H1 (cell line): ENCODE measurements around the gene LRRIQ4. TPM values are rescaled to one million over a fixed set of nuclear protein-coding genes. Genes with fewer than 3 reads are reported as not detected.

Experiments used
- CTCF ChIA-PET: fragments of 300-600 bp; sonication (Branson Sonifier 250); formaldehyde crosslinking; loops from one replicate; lab custom pipeline; 2021; ENCODE audit not compliant: partially characterized antibody; lab: Charles Lee
- POLR2A ChIA-PET: fragments of 300-600 bp; sonication (Branson Sonifier 250); formaldehyde crosslinking; loops from one replicate; lab custom pipeline; 2021; ENCODE audit warnings: inconsistent platforms; ENCODE audit not compliant: partially characterized antibody; lab: Charles Lee
- DNase-seq, 2 experiments: peaks; one replicate each; pipeline versions ENCODE4 v3.0.0 to v3.0.0-alpha.2; 2010 to 2022; ENCODE audit warnings: low spot score in 2 of 2, low read depth in 1 of 2, mixed read lengths in 1 of 2
- FAIRE-seq: peaks from 2 replicates; lab custom pipeline; 2011; peaks lifted over from hg19 to GRCh38; lab: Jason Lieb, UNC
- H2AFZ ChIP-seq: 2 replicates; pipeline ENCODE4 v1.8.1; 2012; ENCODE audit warnings: low read length, inconsistent platforms
- H2AK5ac ChIP-seq: 2 replicates; pipeline ENCODE4 v1.6.1; 2013; ENCODE audit warnings: low read depth, low read length
- H2BK120ac ChIP-seq: replicated peaks from 2 replicates; pipeline ENCODE3; 2013; ENCODE audit warnings: low read depth, low read length, inconsistent platforms
- H2BK12ac ChIP-seq: 2 replicates; pipeline ENCODE4 v1.6.1; 2013; ENCODE audit warnings: low read depth, low read length
- H2BK15ac ChIP-seq: 2 replicates; pipeline ENCODE4 v1.6.1; 2013; ENCODE audit warnings: low read length
- H2BK20ac ChIP-seq: 2 replicates; pipeline ENCODE4 v1.6.1; 2013; ENCODE audit warnings: low read length
- H2BK5ac ChIP-seq: 2 replicates; pipeline ENCODE4 v1.6.1; 2013; ENCODE audit warnings: low read depth, low read length
- H3K14ac ChIP-seq: 2 replicates; pipeline ENCODE4 v1.6.1; 2013; ENCODE audit warnings: inconsistent platforms; ENCODE audit not compliant: insufficient read length
- H3K18ac ChIP-seq: 2 replicates; pipeline ENCODE4 v1.6.1; 2013; ENCODE audit warnings: low read length; ENCODE audit errors: extremely low read depth
- H3K23ac ChIP-seq: 2 replicates; pipeline ENCODE4 v1.6.1; 2013; ENCODE audit warnings: inconsistent platforms; ENCODE audit not compliant: insufficient read length
- H3K23me2 ChIP-seq: 2 replicates; pipeline ENCODE4 v1.6.1; 2013; ENCODE audit warnings: low read depth, low read length
- H3K27ac ChIP-seq: 2 replicates; pipeline ENCODE4 v1.6.1; 2011; ENCODE audit warnings: low read depth, low read length, inconsistent platforms
- H3K27me3 ChIP-seq, 4 experiments: replicated peaks in 1 of 4; 1 replicate in 1 of 4; 2 replicates in 3 of 4; pipeline versions ENCODE4 v1.6.1 to v1.8.1; 2011 to 2013; ENCODE audit warnings: low read length in 3 of 4, mild to moderate bottlenecking in 3 of 4, inconsistent platforms in 2 of 4, mixed read lengths in 2 of 4, moderate library complexity in 1 of 4; ENCODE audit not compliant: control insufficient read depth in 3 of 4, insufficient read depth in 3 of 4; ENCODE audit errors: extremely low read depth in 1 of 4
- H3K36me3 ChIP-seq, 4 experiments: 2 replicates each; pipeline versions ENCODE4 v1.6.1 to v1.8.1; 2011 to 2013; ENCODE audit warnings: mild to moderate bottlenecking in 4 of 4, low read length in 3 of 4, moderate library complexity in 2 of 4, control low read depth in 1 of 4, inconsistent platforms in 1 of 4; ENCODE audit not compliant: insufficient read depth in 4 of 4, control insufficient read depth in 2 of 4
- H3K4ac ChIP-seq: replicated peaks from 2 replicates; pipeline ENCODE3; 2013; ENCODE audit warnings: low read length, low read depth, mixed read lengths, inconsistent platforms; ENCODE audit not compliant: insufficient read length
- H3K4me1 ChIP-seq, 4 experiments: replicated peaks in 1 of 4; 1 replicate in 1 of 4; 2 replicates in 3 of 4; pipeline versions ENCODE4 v1.6.1 to v1.8.1; 2011 to 2013; ENCODE audit warnings: low read length in 3 of 4, inconsistent platforms in 2 of 4, mixed read lengths in 1 of 4; ENCODE audit not compliant: insufficient read depth in 4 of 4, control insufficient read depth in 3 of 4
- H3K4me2 ChIP-seq, 2 experiments: 2 replicates each; pipeline versions ENCODE4 v1.6.1 to v1.8.1; 2011 to 2013; ENCODE audit warnings: low read depth in 2 of 2, low read length in 2 of 2, control low read depth in 1 of 2, inconsistent platforms in 1 of 2, mild to moderate bottlenecking in 1 of 2; ENCODE audit not compliant: insufficient read depth in 1 of 2
- H3K4me3 ChIP-seq, 4 experiments: fragments of 200-600, 300-600 bp in 1 of 4; sonication (generic), shearing (Covaris generic), sonication (Bioruptor Twin) in 1 of 4; 2 replicates each; pipeline versions ENCODE4 v1.5.1 to v1.8.1; 2011 to 2016; ENCODE audit warnings: low read length in 4 of 4, low read depth in 3 of 4, control low read depth in 2 of 4, inconsistent platforms in 2 of 4, mild to moderate bottlenecking in 2 of 4, mixed read lengths in 1 of 4, moderate library complexity in 1 of 4; ENCODE audit not compliant: insufficient read depth in 2 of 4; ENCODE audit errors: extremely low read depth in 1 of 4
- H3K56ac ChIP-seq: replicated peaks from 2 replicates; pipeline ENCODE3; 2013; ENCODE audit warnings: low read depth, mild to moderate bottlenecking, mixed read lengths, low read length, inconsistent platforms; ENCODE audit not compliant: insufficient read length
- H3K79me1 ChIP-seq: 2 replicates; pipeline ENCODE4 v1.6.1; 2013; ENCODE audit warnings: low read depth, low read length, control low read depth
- H3K79me2 ChIP-seq, 2 experiments: 2 replicates each; pipeline versions ENCODE4 v1.6.1 to v1.8.1; 2012 to 2013; ENCODE audit warnings: low read length in 2 of 2, mild to moderate bottlenecking in 2 of 2, inconsistent platforms in 1 of 2; ENCODE audit not compliant: insufficient read depth in 2 of 2, control insufficient read depth in 1 of 2
- H3K9ac ChIP-seq, 4 experiments: replicated peaks in 1 of 4; 1 replicate in 1 of 4; 2 replicates in 3 of 4; pipeline versions ENCODE4 v1.6.1 to v1.8.1; 2011 to 2013; ENCODE audit warnings: low read depth in 3 of 4, low read length in 3 of 4, control low read depth in 2 of 4, mild to moderate bottlenecking in 2 of 4, moderate library complexity in 2 of 4, inconsistent platforms in 1 of 4; ENCODE audit errors: extremely low read depth in 1 of 4
- H3K9me3 ChIP-seq, 2 experiments: 2 replicates each; pipeline versions ENCODE4 v1.6.1 to v1.8.1; 2012 to 2013; ENCODE audit warnings: mild to moderate bottlenecking in 2 of 2, moderate library complexity in 2 of 2, control low read depth in 1 of 2, inconsistent platforms in 1 of 2, low read depth in 1 of 2, low read length in 1 of 2, mixed read lengths in 1 of 2; ENCODE audit not compliant: insufficient read depth in 2 of 2
- H4K20me1 ChIP-seq, 2 experiments: replicated peaks in 1 of 2; 2 replicates each; pipeline versions ENCODE3 to v1.8.1; 2011 to 2013; ENCODE audit warnings: inconsistent platforms in 2 of 2, low read length in 2 of 2, mild to moderate bottlenecking in 1 of 2; ENCODE audit not compliant: insufficient read depth in 2 of 2, control insufficient read depth in 1 of 2
- H4K5ac ChIP-seq: 2 replicates; pipeline ENCODE4 v1.6.1; 2013; ENCODE audit warnings: low read length, low read depth, mixed read lengths, inconsistent platforms; ENCODE audit not compliant: insufficient read length
- H4K8ac ChIP-seq: 2 replicates; pipeline ENCODE4 v1.8.0; 2013; ENCODE audit warnings: mild to moderate bottlenecking, moderate library complexity, low read length, inconsistent platforms; ENCODE audit not compliant: insufficient read depth; ENCODE audit errors: extremely low read depth
- H4K91ac ChIP-seq: replicated peaks from 2 replicates; pipeline ENCODE3; 2013; ENCODE audit warnings: low read length, mixed read lengths, inconsistent platforms; ENCODE audit not compliant: insufficient read length
- CTCF ChIP-seq, 3 experiments: IDR thresholded peaks; 1 replicate in 2 of 3; 2 replicates in 1 of 3; pipeline versions ENCODE4 v1.5.1 to v1.6.1; 2011; ENCODE audit warnings: low read length in 3 of 3, mild to moderate bottlenecking in 3 of 3, inconsistent platforms in 2 of 3, low read depth in 1 of 3, moderate library complexity in 1 of 3; ENCODE audit not compliant: insufficient read depth in 1 of 3; ENCODE audit errors: control extremely low read depth in 1 of 3
- NANOG ChIP-seq: IDR thresholded peaks from 2 replicates; pipeline ENCODE4 v1.6.1; 2011; ENCODE audit warnings: low read length, low read depth, mild to moderate bottlenecking, inconsistent platforms; ENCODE audit not compliant: insufficient read depth, poor library complexity, severe bottlenecking
- SIN3A ChIP-seq, 2 experiments: IDR thresholded peaks in 1 of 2; conservative IDR thresholded peaks in 1 of 2; 2 replicates each; pipeline ENCODE4 v1.6.1; 2011 to 2012; ENCODE audit warnings: low read length in 2 of 2, improper control_type of control experiment in 1 of 2, low read depth in 1 of 2, mild to moderate bottlenecking in 1 of 2
- WGBS, 2 experiments: shearing (Covaris generic) in 1 of 2; methylation state at CpG; one replicate each; pipeline versions ENCODE4 v1.1.6 to v1.1.7; 2013 to 2015; ENCODE audit warnings: low lambda C conversion rate in 2 of 2, mixed read lengths in 2 of 2, inconsistent platforms in 1 of 2, low coverage in 1 of 2, missing lambda C conversion rate in 1 of 2; ENCODE audit not compliant: insufficient replicate concordance in 2 of 2, insufficient coverage in 1 of 2, insufficient read length in 1 of 2; ENCODE audit errors: extremely low coverage in 1 of 2, missing lambda C conversion rate in 1 of 2; 5-methylcytosine and 5-hydroxymethylcytosine counted together
- polyA plus RNA-seq, 7 experiments: library from polyadenylated mRNA; depleted of rRNA in 3 of 7; stranded (reverse) in 5 of 7; unstranded in 2 of 7; fragments of >200 nt in 5 of 7; fragments of 200-250 nt in 2 of 7; gene quantifications; 1 replicate in 5 of 7; 2 replicates in 1 of 7; 4 replicates in 1 of 7; pipeline versions ENCODE4 v1.2.1 to v1.2.3, GENCODE V29; 2011 to 2013; ENCODE audit warnings: missing spikeins in 2 of 7, mixed read lengths in 2 of 7
- total RNA-seq: library from RNA; stranded (reverse); fragmentation: NEBNext Ultra II Directional; extraction: Animal tissue kit (Norgen Biotek cat#: 25700); gene quantifications from 2 replicates; pipeline ENCODE4 v1.2.1, GENCODE V29; 2021

Gene LRRIQ4
- total and polyA plus RNA-seq, 2 of the 8 experiments (the other 6 are each of a cell fraction or from before 2014, with no cell fraction given), result 0.08 TPM; not detected in 1

GRCh38 chr3:169864270-169864669, 51.6 kb downstream of the LRRIQ4 start:
- no peaks in the 10 kb centered on the region; the same call in 1 of the 2 replicates for H3K23me2 ChIP-seq
- TF ChIP-seq SIN3A (conservative IDR thresholded peaks at IDR 0.05 in 1 of 2, IDR thresholded peaks at IDR 0.05 in 1 of 2; ENCODE audit: low read depth in 1 of 2, low read length in 2 of 2) (no peak), CTCF (IDR thresholded peaks at IDR 0.05; ENCODE audit: control extremely low read depth in 1 of 3, insufficient read depth in 1 of 3, low read depth in 1 of 3, low read length in 3 of 3) (no peak), NANOG (no peak)
- no peaks in the 10 kb centered on the region for H3K79me1 ChIP-seq
- no peaks in the 10 kb centered on the region for H3K79me2 ChIP-seq
- H2AK5ac ChIP-seq, result no peak overlapping the region
- no peak overlapping the region for H3K4me3 ChIP-seq
- no peaks in the 10 kb centered on the region for H3K36me3 ChIP-seq
- no peaks in the 10 kb centered on the region for H3K27me3 ChIP-seq
- no peak overlapping the region for H3K27ac ChIP-seq
- no peak overlapping the region for H2AFZ ChIP-seq
- H2BK120ac ChIP-seq, result no peak overlapping the region
- no peak overlapping the region for H3K9ac ChIP-seq
- H2BK12ac ChIP-seq, result no peak overlapping the region
- no peak overlapping the region for H4K8ac ChIP-seq
- no peak overlapping the region for H3K56ac ChIP-seq
- no peak overlapping the region for H4K5ac ChIP-seq
- ChIA-PET POLR2A (no interaction called here), CTCF (interaction anchor here (0.6 to 6.1 kb wide), 11 partner anchors 9 to 248 kb away, joined by 3 to 37 read pairs (median 4); partner anchors contain the start of gene SEC62)
- no peak overlapping the region for H3K18ac ChIP-seq
- DNase-seq (no peak), FAIRE-seq (no peak)
- 92% methylated on average over 2 of the region's 2 CpGs; no CpG with 5 or more reads in 1 of the 2 experiments for WGBS, 2 experiments
- H3K4ac ChIP-seq, result no peak overlapping the region
- H2BK5ac ChIP-seq, result no peak overlapping the region
- no peak overlapping the region for H3K4me2 ChIP-seq
- H3K9me3 ChIP-seq, result no peaks in the 10 kb centered on the region
- no peak overlapping the region for H3K14ac ChIP-seq
- H2BK15ac ChIP-seq, result no peak overlapping the region
- peaks cover 2 to 5% (median 4%) of the 10 kb centered on the region in 4 experiments; a peak in 5 of 7 replicates for H3K4me1 ChIP-seq
- H2BK20ac ChIP-seq, result no peak overlapping the region
- no peak overlapping the region for H3K23ac ChIP-seq
- no peaks in the 10 kb centered on the region for H4K20me1 ChIP-seq
- no peak overlapping the region for H4K91ac ChIP-seq
